Panc1 (cell line): ENCODE measurements around the gene CDK6. TPM values are rescaled to one million over a fixed set of nuclear protein-coding genes. Genes with fewer than 3 reads are reported as not detected.
A peak's percentile ranks its signal among the peaks of the same experiment; 100 is the strongest.

Source experiments
- ATAC-seq: fragments of 200-7000 bp; cut with Tn5 transposase; 2 replicates; pipeline ENCODE4 v1.9.1; 2020; ENCODE audit warnings: mild to moderate bottlenecking, moderate library complexity
- BruUV-seq: library from RNA; stranded (reverse); fragments of 400-500 nt; replicated peaks from 2 replicates; lab custom pipeline; 2021; lab: Mats Ljungman, UMichigan
- CTCF ChIA-PET: fragments of 300-600 bp; sonication (Branson Sonifier 250); formaldehyde crosslinking; loops from one replicate; lab custom pipeline; 2022; ENCODE audit warnings: antibody characterized with exemption; lab: Charles Lee
- POLR2A ChIA-PET: fragments of 300-600 bp; sonication (Branson Sonifier 250); formaldehyde crosslinking; loops from one replicate; lab custom pipeline; 2022; ENCODE audit warnings: antibody characterized with exemption; lab: Charles Lee
- DNase-seq: peaks from one replicate; pipeline ENCODE4 v3.0.0-alpha.2; 2010; ENCODE audit warnings: low read depth, low spot score
- H3K27ac ChIP-seq: 2 replicates; pipeline ENCODE4 v1.5.1; 2011; ENCODE audit warnings: mild to moderate bottlenecking, low read length, inconsistent platforms
- H3K27me3 ChIP-seq: fragments of 200-500 bp; sonication (Bioruptor generic); 2 replicates; pipeline ENCODE4 v1.6.0; 2014; ENCODE audit warnings: low read length, inconsistent platforms; ENCODE audit not compliant: control insufficient read depth, insufficient read depth
- H3K36me3 ChIP-seq: fragments of 200-500 bp; sonication (Bioruptor generic); 2 replicates; pipeline ENCODE4 v1.5.1; 2014; ENCODE audit warnings: inconsistent platforms, mild to moderate bottlenecking, low read length, moderate library complexity; ENCODE audit not compliant: control insufficient read depth, insufficient read depth
- H3K4me1 ChIP-seq: 2 replicates; pipeline ENCODE4 v1.5.1; 2011; ENCODE audit warnings: inconsistent platforms, mild to moderate bottlenecking, low read length, moderate library complexity; ENCODE audit not compliant: control insufficient read depth, insufficient read depth
- H3K4me3 ChIP-seq, 2 experiments: 2 replicates each; pipeline ENCODE4 v1.5.1; 2011 to 2012; ENCODE audit warnings: low read depth in 2 of 2, low read length in 2 of 2, mild to moderate bottlenecking in 2 of 2, inconsistent platforms in 1 of 2, moderate library complexity in 1 of 2
- H3K9me3 ChIP-seq: fragments of 200-500 bp; sonication (Bioruptor generic); 2 replicates; pipeline ENCODE4 v1.5.1; 2014; ENCODE audit warnings: low read depth, mild to moderate bottlenecking, inconsistent platforms, low read length, moderate library complexity; ENCODE audit not compliant: control insufficient read depth, insufficient read depth
- POLR2AphosphoS5 ChIP-seq: IDR thresholded peaks from 2 replicates; pipeline ENCODE4 v1.6.1; 2012; ENCODE audit warnings: mild to moderate bottlenecking, low read depth, low read length, moderate library complexity
- SIN3A ChIP-seq: IDR thresholded peaks from 2 replicates; pipeline ENCODE4 v1.6.1; 2012; ENCODE audit warnings: low read depth, mild to moderate bottlenecking, low read length, moderate library complexity, borderline replicate concordance; ENCODE audit not compliant: insufficient read depth
- TCF7L2 ChIP-seq: IDR thresholded peaks from 2 replicates; pipeline ENCODE4 v1.6.1; 2011; ENCODE audit warnings: mild to moderate bottlenecking, low read depth, low read length, inconsistent platforms
- in situ Hi-C: cut with HindIII; loops from 2 replicates; pipeline ENCODE4 v1.10.0; 2016; ENCODE audit warnings: low sequenced_read_pairs, low pct_unique_long_range_greater_than_20kb
- intact Hi-C: fragments of 100-400 bp; cut with micrococcal nuclease; formaldehyde crosslinking; loops from one replicate; pipeline ENCODE4 v1.10.0; 2022; ENCODE audit not compliant: unreplicated experiment
- total RNA-seq: library from RNA; stranded (reverse); gene quantifications from one replicate; pipeline ENCODE4 v1.2.1, GENCODE V29; 2021; ENCODE audit not compliant: unreplicated experiment
- TF ChIP-seq, protein P1 (sequence below): fragments of 450-650 bp; IDR thresholded peaks from 2 replicates; pipeline ENCODE4 v1.5.1; 2017; ENCODE audit warnings: mild to moderate bottlenecking
- TF ChIP-seq, protein P2 (sequence below), 2 experiments: IDR thresholded peaks; 2 replicates each; pipeline ENCODE4 v1.6.1; 2011 to 2012; ENCODE audit warnings: low read depth in 2 of 2, control low read depth in 1 of 2, low read length in 1 of 2, mild to moderate bottlenecking in 1 of 2, moderate library complexity in 1 of 2; ENCODE audit not compliant: insufficient read depth in 1 of 2

CDK6 gene
- total RNA-seq, 1 experiment from 2014 or later, result 57.4 TPM

DNA sequence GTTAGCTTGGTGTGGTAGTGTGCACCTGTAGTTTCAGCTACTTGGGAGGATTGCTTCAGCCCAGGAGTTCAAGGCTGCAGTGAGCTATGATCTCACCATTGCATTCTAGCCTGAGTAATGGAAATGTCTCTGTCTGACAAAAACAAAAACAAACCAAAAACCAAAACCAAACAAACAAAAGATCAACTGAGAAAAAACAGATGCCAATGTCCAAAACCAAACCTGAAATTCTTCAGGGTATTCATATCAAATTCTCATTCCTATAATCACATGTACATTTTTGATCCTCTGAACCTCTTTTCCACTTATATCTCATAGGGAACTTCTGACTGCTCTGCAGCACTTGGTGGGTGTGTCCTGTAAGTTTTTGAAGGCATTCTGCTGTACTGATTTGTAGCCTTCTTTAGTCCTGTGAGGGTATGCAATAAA is 87.0 kb downstream of the CDK6 start:
- DNase-seq (no peak), ATAC-seq (peak; percentile 59; the same call in 1 of the 2 replicates)
- intact Hi-C loops, result loop anchor here (10.0 kb wide), 1 partner anchor 65 kb away; no protein-coding TSS in a partner anchor
- H3K9me3 ChIP-seq, result peaks cover 4% of the 10 kb centered on the region; the same call in 1 of the 2 replicates
- BruUV-seq, result no TSS peak
- TF ChIP-seq POLR2AphosphoS5, result no peak
- in situ Hi-C loops, result no loop called here
- ChIA-PET CTCF (no interaction called here), POLR2A (interaction anchor here (0.7 kb wide), 1 partner anchor 38 kb away, joined by 6 read pairs; no protein-coding TSS in a partner anchor)
- H3K27me3 ChIP-seq, result no peaks in the 10 kb centered on the region
- H3K4me1 ChIP-seq, result peaks cover 39% of the 10 kb centered on the region
- H3K27ac ChIP-seq, result 0 out of 2 replicates have a peak overlapping the region, but pooled peaks have one; percentile 44
- H3K4me3 ChIP-seq, result no peak overlapping the region
- no peaks in the 10 kb centered on the region for H3K36me3 ChIP-seq

DNA sequence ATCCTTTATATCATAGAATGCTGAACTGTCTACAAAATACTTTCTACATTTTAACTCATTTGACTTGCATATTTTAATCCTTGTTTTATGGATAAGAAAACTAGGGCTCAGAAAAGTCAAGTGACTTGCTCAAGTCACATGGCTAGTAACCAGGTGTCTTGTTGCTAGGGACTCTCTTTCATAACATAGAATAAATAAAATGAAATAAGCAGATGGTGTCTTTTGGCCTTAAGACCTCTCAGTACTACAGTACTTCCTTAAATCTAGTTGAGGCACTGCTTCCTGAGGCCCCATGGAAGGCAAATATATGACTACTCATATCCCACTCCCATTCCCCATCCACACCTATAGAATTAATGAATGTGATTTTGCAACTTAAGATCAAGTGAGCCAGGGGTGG is 87.9 kb downstream of the CDK6 start:
- peak overlapping the region; percentile 25; the same call in 1 of the 2 replicates for H3K27ac ChIP-seq
- ChIA-PET CTCF (no interaction called here), POLR2A (no interaction called here)
- no peak for TF ChIP-seq SIN3A
- TF ChIP-seq, protein P1, sequence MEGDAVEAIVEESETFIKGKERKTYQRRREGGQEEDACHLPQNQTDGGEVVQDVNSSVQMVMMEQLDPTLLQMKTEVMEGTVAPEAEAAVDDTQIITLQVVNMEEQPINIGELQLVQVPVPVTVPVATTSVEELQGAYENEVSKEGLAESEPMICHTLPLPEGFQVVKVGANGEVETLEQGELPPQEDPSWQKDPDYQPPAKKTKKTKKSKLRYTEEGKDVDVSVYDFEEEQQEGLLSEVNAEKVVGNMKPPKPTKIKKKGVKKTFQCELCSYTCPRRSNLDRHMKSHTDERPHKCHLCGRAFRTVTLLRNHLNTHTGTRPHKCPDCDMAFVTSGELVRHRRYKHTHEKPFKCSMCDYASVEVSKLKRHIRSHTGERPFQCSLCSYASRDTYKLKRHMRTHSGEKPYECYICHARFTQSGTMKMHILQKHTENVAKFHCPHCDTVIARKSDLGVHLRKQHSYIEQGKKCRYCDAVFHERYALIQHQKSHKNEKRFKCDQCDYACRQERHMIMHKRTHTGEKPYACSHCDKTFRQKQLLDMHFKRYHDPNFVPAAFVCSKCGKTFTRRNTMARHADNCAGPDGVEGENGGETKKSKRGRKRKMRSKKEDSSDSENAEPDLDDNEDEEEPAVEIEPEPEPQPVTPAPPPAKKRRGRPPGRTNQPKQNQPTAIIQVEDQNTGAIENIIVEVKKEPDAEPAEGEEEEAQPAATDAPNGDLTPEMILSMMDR, result no peak
- TF ChIP-seq, protein P2, sequence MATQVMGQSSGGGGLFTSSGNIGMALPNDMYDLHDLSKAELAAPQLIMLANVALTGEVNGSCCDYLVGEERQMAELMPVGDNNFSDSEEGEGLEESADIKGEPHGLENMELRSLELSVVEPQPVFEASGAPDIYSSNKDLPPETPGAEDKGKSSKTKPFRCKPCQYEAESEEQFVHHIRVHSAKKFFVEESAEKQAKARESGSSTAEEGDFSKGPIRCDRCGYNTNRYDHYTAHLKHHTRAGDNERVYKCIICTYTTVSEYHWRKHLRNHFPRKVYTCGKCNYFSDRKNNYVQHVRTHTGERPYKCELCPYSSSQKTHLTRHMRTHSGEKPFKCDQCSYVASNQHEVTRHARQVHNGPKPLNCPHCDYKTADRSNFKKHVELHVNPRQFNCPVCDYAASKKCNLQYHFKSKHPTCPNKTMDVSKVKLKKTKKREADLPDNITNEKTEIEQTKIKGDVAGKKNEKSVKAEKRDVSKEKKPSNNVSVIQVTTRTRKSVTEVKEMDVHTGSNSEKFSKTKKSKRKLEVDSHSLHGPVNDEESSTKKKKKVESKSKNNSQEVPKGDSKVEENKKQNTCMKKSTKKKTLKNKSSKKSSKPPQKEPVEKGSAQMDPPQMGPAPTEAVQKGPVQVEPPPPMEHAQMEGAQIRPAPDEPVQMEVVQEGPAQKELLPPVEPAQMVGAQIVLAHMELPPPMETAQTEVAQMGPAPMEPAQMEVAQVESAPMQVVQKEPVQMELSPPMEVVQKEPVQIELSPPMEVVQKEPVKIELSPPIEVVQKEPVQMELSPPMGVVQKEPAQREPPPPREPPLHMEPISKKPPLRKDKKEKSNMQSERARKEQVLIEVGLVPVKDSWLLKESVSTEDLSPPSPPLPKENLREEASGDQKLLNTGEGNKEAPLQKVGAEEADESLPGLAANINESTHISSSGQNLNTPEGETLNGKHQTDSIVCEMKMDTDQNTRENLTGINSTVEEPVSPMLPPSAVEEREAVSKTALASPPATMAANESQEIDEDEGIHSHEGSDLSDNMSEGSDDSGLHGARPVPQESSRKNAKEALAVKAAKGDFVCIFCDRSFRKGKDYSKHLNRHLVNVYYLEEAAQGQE (IDR thresholded peaks at IDR 0.05; ENCODE audit: insufficient read depth in 1 of 2, low read depth in 2 of 2, low read length in 1 of 2), result no peak
- no peak for TF ChIP-seq POLR2AphosphoS5
- TF ChIP-seq TCF7L2, result no peak
- intact Hi-C loops, result loop anchor here (10.0 kb wide), 1 partner anchor 66 kb away; no protein-coding TSS in a partner anchor
- ATAC-seq (no peak), DNase-seq (no peak)
- no TSS peak for BruUV-seq
- peaks cover 34% of the 10 kb centered on the region for H3K4me1 ChIP-seq
- H3K27me3 ChIP-seq, result no peaks in the 10 kb centered on the region
- H3K9me3 ChIP-seq, result peaks cover 4% of the 10 kb centered on the region; the same call in 1 of the 2 replicates
- H3K4me3 ChIP-seq, result no peak overlapping the region
- in situ Hi-C loops, result no loop called here
- H3K36me3 ChIP-seq, result no peaks in the 10 kb centered on the region
